HG02884 (cell line): Measurements from ENCODE around the gene PTK7.
A peak's percentile ranks its signal among the peaks of the same experiment; 100 is the strongest.
"Not testable (repeated sequence)": the region's sequence is repeated elsewhere in the genome, so short reads cannot be mapped to it uniquely, and the experiment has no call there.

Source experiments
- ATAC-seq: cut with Tn5 transposase; IDR thresholded peaks from one replicate; pipeline ENCODE4 v1.9.1; 2021; ENCODE audit warnings: mild to moderate bottlenecking, moderate library complexity; ENCODE audit not compliant: unreplicated experiment

The PTK7 gene

GRCh38 chr6:43075670-43076463 lies at the start of gene PTK7:
TSS of gene PTK7 (plus strand) at chr6:43076314. CDS start at chr6:43076489, 175 bp downstream.
- no peak for ATAC-seq

GRCh38 chr6:43026365-43026764 lies 49.7 kb upstream of the PTK7 start:
- no peak for ATAC-seq

- ATAC-seq: no peak
These were observed 47.0 kb upstream of the PTK7 start for GRCh38 chr6:43029120-43029519.

- no peak for ATAC-seq
These were observed 43.8 kb upstream of the PTK7 start for GRCh38 chr6:43032326-43032725.

GRCh38 chr6:43033496-43034189 lies 42.5 kb upstream of the PTK7 start:
- ATAC-seq: no peak

- no peak for ATAC-seq
These were observed 42.0 kb upstream of the PTK7 start for GRCh38 chr6:43034190-43034525.

GRCh38 chr6:43035495-43036194 lies 40.5 kb upstream of the PTK7 start:
- ATAC-seq: no peak

GRCh38 chr6:43036712-43037111 lies 39.4 kb upstream of the PTK7 start:
- ATAC-seq: no peak

GRCh38 chr6:43037197-43037596 lies 38.9 kb upstream of the PTK7 start:
- no peak for ATAC-seq

- ATAC-seq: no peak
These were observed 38.4 kb upstream of the PTK7 start for GRCh38 chr6:43037706-43038105.

- ATAC-seq: no peak
These were observed 37.4 kb upstream of the PTK7 start for GRCh38 chr6:43038727-43039126.

- no peak for ATAC-seq
These were observed 35.4 kb upstream of the PTK7 start for GRCh38 chr6:43040542-43041257.

- ATAC-seq: not testable (repeated sequence)
These were observed 34.6 kb upstream of the PTK7 start for GRCh38 chr6:43041475-43041874.

GRCh38 chr6:43043310-43043709 lies 32.8 kb upstream of the PTK7 start:
- no peak for ATAC-seq

- no peak for ATAC-seq
These were observed 30.7 kb upstream of the PTK7 start for GRCh38 chr6:43045371-43045930.

GRCh38 chr6:43047998-43048397 lies 28.1 kb upstream of the PTK7 start:
- ATAC-seq: no peak

GRCh38 chr6:43050981-43051380 lies 25.1 kb upstream of the PTK7 start:
- no peak for ATAC-seq

GRCh38 chr6:43052225-43052841 lies 23.8 kb upstream of the PTK7 start:
- ATAC-seq: no peak

- ATAC-seq: peak; percentile 10
These were observed 23.1 kb upstream of the PTK7 start for GRCh38 chr6:43052842-43053544.
